Colonic mucosa (tissue), 4 donors: ENCODE measurements around the gene ERN1. TPM values are rescaled to one million over a fixed set of nuclear protein-coding genes. Genes with fewer than 3 reads are reported as not detected.
A peak's percentile ranks its signal among the peaks of the same experiment; 100 is the strongest.

Experiments
- DNase-seq: peaks from one replicate; pipeline ENCODE4 v3.0.0-alpha.2; 2020
- H3K27ac ChIP-seq: fragments of 200-600 bp; one replicate; pipeline ENCODE4 v1.8.0; 2021
- H3K27me3 ChIP-seq: fragments of 200-600 bp; one replicate; pipeline ENCODE4 v1.8.0; 2021
- H3K36me3 ChIP-seq: fragments of 200-600 bp; one replicate; pipeline ENCODE4 v1.8.0; 2021
- H3K4me1 ChIP-seq: fragments of 200-600 bp; one replicate; pipeline ENCODE4 v1.8.0; 2021; ENCODE audit warnings: mild to moderate bottlenecking
- H3K4me3 ChIP-seq: fragments of 200-600 bp; one replicate; pipeline ENCODE4 v1.8.0; 2021
- H3K9ac ChIP-seq, 2 donors: one replicate each; pipeline ENCODE4 v1.7.0; 2013; ENCODE audit warnings: control low read depth in 2 of 2, low read depth in 2 of 2, low read length in 2 of 2
- H3K9me3 ChIP-seq: fragments of 200-600 bp; one replicate; pipeline ENCODE4 v1.8.0; 2021
- CTCF ChIP-seq: fragments of 200-600 bp; IDR thresholded peaks from one replicate; pipeline ENCODE4 v1.8.0; 2022; ENCODE audit warnings: antibody characterized with exemption, mild to moderate bottlenecking
- intact Hi-C: fragments of 100-400 bp; cut with DNase I; formaldehyde crosslinking; loops from one replicate; pipeline ENCODE4 v1.14.1; 2022
- total RNA-seq, 2 donors: library from RNA; stranded (reverse); fragmentation: NEBNext Ultra II Directional in 1 of 2; extraction: Animal tissue kit (Norgen Biotek cat#: 25700) in 1 of 2; gene quantifications; one replicate each; pipeline ENCODE4 v1.2.1, GENCODE V29; 2021
- donor health status: healthy.
- donor health status: DM: no; HTN: no; CAD: no.
- donor health status: DM: no; HTN: no; CAD: no.

The ERN1 gene
- total RNA-seq, 2 donors from 2014 or later: 19.2 to 19.6 TPM

DNA sequence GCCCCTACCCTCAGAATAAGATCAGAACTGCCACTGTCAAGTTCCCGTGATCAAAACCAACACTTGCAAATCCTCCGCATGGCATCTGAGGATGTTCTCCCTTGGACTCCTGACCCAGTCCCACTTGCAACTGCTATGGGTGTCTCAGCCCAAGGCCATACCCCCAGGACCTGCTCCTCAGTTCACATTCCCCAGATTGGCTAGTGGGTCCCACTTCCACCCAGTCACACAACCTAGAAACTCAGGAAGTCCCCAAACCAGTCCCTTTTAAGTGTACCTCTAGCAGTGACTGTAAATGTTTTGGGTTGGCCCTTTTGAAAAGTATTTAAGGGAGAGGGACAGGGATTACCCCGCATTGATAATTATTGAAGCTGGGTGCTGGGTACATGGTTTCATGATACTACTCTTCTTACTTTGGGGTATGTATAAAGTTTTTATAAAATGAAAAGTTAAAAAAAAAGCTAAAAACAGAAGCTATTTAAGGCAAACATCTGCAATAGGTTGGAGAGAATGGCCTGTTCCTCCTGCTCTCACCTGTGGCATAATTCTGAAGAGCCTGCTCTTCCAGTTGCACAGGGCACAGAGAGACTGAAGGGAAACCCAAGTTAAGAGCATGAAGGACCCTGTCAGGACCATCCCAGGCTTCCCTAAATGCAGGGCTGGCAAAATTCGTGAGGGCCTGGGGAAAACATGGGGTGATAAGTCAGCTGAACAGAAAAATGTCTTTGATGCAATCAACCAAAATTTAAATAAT lies 42.5 kb downstream of the ERN1 start:
- Histone ChIP-seq H3K36me3 (no peaks in the 10 kb centered on the region), H3K27me3 (no peaks in the 10 kb centered on the region), H3K4me1 (peaks cover 14% of the 10 kb centered on the region), H3K9ac (no peak overlapping the region), H3K9me3 (no peaks in the 10 kb centered on the region), H3K4me3 (no peak overlapping the region), H3K27ac (no peak overlapping the region)
- intact Hi-C loops: no loop called here
- no peak for DNase-seq
- no peak for TF ChIP-seq CTCF

- no peaks in the 10 kb centered on the region for H3K27me3 ChIP-seq
- DNase-seq: no peak
- no peaks in the 10 kb centered on the region for H3K9me3 ChIP-seq
- no peak overlapping the region for H3K4me3 ChIP-seq
- H3K36me3 ChIP-seq: no peaks in the 10 kb centered on the region
- H3K9ac ChIP-seq: no peak overlapping the region
- intact Hi-C loops: no loop called here
- no peak for TF ChIP-seq CTCF
- no peak overlapping the region for H3K27ac ChIP-seq
- H3K4me1 ChIP-seq: peaks cover 14% of the 10 kb centered on the region
Observed at GRCh38 chr17:64085650-64086005, 44.3 kb downstream of the ERN1 start.

DNA sequence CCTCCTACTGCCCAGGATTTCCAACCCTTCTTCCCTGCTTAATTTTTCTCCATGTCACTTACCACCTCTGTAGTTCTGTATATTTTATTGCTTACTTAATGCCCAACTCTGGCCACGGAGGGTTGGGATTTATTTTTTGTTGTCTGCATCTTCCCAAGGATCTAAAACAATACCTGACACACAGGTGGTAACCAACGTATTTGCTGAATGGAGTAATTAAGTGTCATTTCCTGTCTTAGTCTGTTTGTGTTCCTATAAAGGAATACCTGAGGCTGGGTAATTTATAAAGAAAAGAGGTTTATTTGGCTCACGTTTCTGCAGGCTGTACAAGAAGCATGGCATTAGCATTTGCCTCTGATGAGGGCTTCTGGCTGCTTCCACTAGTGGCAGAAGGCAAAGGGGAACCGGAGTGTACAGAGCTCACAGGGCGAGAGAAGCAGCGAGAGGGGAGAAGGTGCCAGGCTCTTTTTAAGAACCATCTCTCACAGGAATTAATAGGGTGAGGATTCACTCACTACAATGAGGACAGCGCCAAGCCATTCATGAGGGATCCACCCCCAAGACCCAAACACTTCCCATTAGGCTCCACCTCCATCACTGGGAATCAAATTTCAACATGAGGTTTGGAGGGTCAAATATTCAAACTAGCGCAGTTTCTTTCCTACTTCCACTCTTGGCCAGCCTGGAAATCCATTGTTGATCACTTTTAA lies 44.8 kb downstream of the ERN1 start:
- Histone ChIP-seq H3K9me3 (no peaks in the 10 kb centered on the region), H3K4me1 (peaks cover 14% of the 10 kb centered on the region), H3K27me3 (no peaks in the 10 kb centered on the region), H3K36me3 (no peaks in the 10 kb centered on the region), H3K9ac (no peak overlapping the region), H3K27ac (peak overlapping the region; percentile 58), H3K4me3 (no peak overlapping the region)
- TF ChIP-seq CTCF: no peak
- intact Hi-C loops: no loop called here
- DNase-seq: no peak

DNA sequence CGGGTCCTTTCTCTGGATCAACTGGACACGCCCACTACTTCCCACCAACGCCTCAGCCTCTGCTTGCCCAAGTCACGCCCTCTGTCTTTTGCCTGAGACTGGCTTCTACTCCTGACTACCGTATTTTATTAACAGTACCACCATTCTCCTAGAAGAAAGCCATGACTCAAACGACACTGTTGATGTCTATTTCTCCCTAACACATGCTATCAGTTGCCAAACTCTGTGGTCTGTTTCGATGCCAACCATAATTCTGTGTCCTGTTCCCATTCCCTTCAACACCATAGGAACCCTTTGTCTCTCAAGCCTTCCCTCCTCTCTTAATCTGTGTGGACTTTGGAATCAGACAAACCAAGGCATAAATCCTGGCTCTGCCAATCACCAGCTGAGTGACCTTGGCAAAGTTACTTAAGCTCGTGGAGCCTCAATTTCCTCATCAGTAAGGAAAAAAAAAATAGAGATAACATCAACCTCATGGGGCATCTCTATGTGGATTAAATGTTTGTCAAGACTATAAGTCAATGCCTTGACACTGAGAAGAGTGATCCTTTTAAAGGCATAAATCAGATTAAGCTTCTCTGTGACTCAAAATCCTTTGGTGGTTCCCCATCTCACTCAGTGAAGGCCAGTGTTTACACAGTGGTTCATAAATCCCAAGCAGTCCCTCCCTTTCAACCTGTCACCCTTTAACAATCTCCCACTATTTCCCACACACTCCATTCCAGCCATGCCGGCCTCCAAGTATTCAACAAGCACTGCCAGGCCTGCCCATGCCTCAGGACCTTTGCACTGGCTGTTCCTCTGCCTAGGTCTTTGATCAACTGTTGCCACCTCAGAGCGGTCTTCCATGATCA lies 45.6 kb downstream of the ERN1 start:
- Histone ChIP-seq H3K4me3 (no peak overlapping the region), H3K36me3 (peaks cover 3% of the 10 kb centered on the region), H3K4me1 (peaks cover 14% of the 10 kb centered on the region), H3K9me3 (no peaks in the 10 kb centered on the region), H3K9ac (peak overlapping the region in 1 of 2 donors; percentile 31), H3K27me3 (no peaks in the 10 kb centered on the region), H3K27ac (peak overlapping the region; percentile 58)
- no peak for TF ChIP-seq CTCF
- intact Hi-C loops: no loop called here
- peak; percentile 68 for DNase-seq

DNA sequence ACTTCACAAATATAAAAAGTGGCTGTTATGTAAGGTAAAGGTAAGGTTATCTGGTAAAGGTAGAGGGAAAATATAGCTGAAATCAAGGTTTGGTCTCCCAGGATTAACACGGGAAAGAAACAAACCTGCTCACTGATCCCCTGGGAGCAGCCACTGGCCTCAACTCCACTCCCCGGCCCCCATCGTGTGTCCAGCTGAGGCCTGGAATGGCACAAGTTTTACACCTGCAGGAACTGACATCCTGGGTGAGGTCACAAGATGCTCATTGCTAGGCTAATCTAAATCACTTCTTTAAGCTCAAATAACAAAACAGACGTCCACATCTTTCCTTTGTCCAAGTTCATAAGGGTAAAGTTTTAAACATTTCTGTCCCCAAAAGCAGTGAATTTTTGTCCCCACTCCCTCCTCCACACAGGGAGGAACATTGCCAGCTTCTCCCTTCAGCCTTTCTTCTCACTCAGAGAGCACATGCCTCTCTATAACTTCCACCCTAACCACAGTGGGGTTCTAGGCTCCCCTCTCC lies 46.3 kb downstream of the ERN1 start:
- peak overlapping the region; percentile 58 for H3K27ac ChIP-seq
- H3K4me3 ChIP-seq: no peak overlapping the region
- intact Hi-C loops: no loop called here
- peaks cover 14% of the 10 kb centered on the region for H3K4me1 ChIP-seq
- H3K36me3 ChIP-seq: peaks cover 6% of the 10 kb centered on the region
- peak; percentile 36 for DNase-seq
- no peak for TF ChIP-seq CTCF
- H3K27me3 ChIP-seq: no peaks in the 10 kb centered on the region
- H3K9me3 ChIP-seq: no peaks in the 10 kb centered on the region
- no peak overlapping the region for H3K9ac ChIP-seq
